Measurements from ENCODE around the gene SPRED3.

SPRED3 gene

GRCh38 chr19:38374332-38375097, 14.0 kb upstream of the SPRED3 start, which contains the start of gene PSMD8:
TSS of gene PSMD8 (plus strand) at chr19:38374571. CDS start at chr19:38374602, 31 bp downstream.
- DNase-seq: peak; percentile 99

GRCh38 chr19:38375098-38375493, 13.4 kb upstream of the SPRED3 start:
- DNase-seq: no peak

GRCh38 chr19:38375748-38376147, 12.7 kb upstream of the SPRED3 start:
- peak; percentile 15 for DNase-seq

- no peak for DNase-seq
Observed at GRCh38 chr19:38376576-38376975, 11.9 kb upstream of the SPRED3 start.

GRCh38 chr19:38377052-38377451, 11.4 kb upstream of the SPRED3 start:
- DNase-seq: no peak

GRCh38 chr19:38378866-38379265, 9.6 kb upstream of the SPRED3 start:
- peak; percentile 31 for DNase-seq

- no peak for DNase-seq
Observed at GRCh38 chr19:38381138-38381537, 7.4 kb upstream of the SPRED3 start.

- no peak for DNase-seq
Observed at GRCh38 chr19:38383184-38383583, 5.3 kb upstream of the SPRED3 start.

- no peak for DNase-seq
Observed at GRCh38 chr19:38383743-38384142, 4.8 kb upstream of the SPRED3 start.

- no peak for DNase-seq
Observed at GRCh38 chr19:38384209-38385027, 4.1 kb upstream of the SPRED3 start.

- no peak for DNase-seq
Observed at GRCh38 chr19:38385057-38385803, 3.3 kb upstream of the SPRED3 start.

- DNase-seq: no peak
Observed at GRCh38 chr19:38385804-38386257, 2.7 kb upstream of the SPRED3 start.

- no peak for DNase-seq
Observed at GRCh38 chr19:38386300-38386970, 2.1 kb upstream of the SPRED3 start.

GRCh38 chr19:38386971-38387549, 1.4 kb upstream of the SPRED3 start:
- DNase-seq: no peak

GRCh38 chr19:38387550-38388348, 748 bp upstream of the SPRED3 start, which contains the start of gene GGN:
TSS of gene GGN (minus strand) at chr19:38388034. CDS start at chr19:38387261, 773 bp downstream.
- DNase-seq: peak; percentile 94

- DNase-seq: peak; percentile 72
Observed at GRCh38 chr19:38389101-38389925, 816 bp downstream of the SPRED3 start.

- no peak for DNase-seq
Observed at GRCh38 chr19:38389957-38390924, 1.7 kb downstream of the SPRED3 start.

- DNase-seq: no peak
Observed at GRCh38 chr19:38391911-38392464, 3.5 kb downstream of the SPRED3 start.

All from HCEC 1CT (cell line).